ENCODE results near the gene HPS6. TPM values are rescaled to one million over a fixed set of nuclear protein-coding genes. Genes with fewer than 3 reads are reported as not detected.

The HPS6 gene
- total RNA-seq, 1 donor from 2014 or later: 20.1 TPM

DNA sequence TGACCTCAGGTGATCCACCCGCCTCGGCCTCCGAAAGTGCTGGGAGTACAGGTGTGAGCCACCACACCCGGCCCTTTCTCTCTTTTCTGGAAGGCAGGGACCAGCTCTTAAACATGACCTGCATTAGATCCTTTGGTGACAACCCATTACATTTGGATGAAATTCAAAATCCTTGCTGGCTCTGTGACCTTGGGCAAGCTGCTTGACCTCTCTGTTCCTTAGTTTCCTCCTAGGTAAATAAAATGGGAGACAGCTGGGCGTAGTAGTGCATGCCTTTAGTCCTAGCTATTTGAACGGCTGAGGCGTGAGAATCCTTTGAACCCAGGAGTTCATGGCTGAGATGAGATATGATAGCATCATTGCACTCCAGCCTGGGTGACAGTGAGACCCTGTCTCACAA, 31.3 kb downstream of the HPS6 start:
- Mint-ChIP-seq H3K27me3 (ENCODE audit: low read depth) (no peaks in the 10 kb centered on the region), H3K4me3 (ENCODE audit: unreplicated experiment) (no peak overlapping the region), H3K9me3 (ENCODE audit: low read depth) (no peaks in the 10 kb centered on the region), H3K4me1 (ENCODE audit: low read depth) (no peaks in the 10 kb centered on the region), H3K27ac (ENCODE audit: unreplicated experiment) (no peak overlapping the region), H3K36me3 (ENCODE audit: low read depth) (peaks cover 3% of the 10 kb centered on the region)
- TF ChIP-seq, protein P1, sequence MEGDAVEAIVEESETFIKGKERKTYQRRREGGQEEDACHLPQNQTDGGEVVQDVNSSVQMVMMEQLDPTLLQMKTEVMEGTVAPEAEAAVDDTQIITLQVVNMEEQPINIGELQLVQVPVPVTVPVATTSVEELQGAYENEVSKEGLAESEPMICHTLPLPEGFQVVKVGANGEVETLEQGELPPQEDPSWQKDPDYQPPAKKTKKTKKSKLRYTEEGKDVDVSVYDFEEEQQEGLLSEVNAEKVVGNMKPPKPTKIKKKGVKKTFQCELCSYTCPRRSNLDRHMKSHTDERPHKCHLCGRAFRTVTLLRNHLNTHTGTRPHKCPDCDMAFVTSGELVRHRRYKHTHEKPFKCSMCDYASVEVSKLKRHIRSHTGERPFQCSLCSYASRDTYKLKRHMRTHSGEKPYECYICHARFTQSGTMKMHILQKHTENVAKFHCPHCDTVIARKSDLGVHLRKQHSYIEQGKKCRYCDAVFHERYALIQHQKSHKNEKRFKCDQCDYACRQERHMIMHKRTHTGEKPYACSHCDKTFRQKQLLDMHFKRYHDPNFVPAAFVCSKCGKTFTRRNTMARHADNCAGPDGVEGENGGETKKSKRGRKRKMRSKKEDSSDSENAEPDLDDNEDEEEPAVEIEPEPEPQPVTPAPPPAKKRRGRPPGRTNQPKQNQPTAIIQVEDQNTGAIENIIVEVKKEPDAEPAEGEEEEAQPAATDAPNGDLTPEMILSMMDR (IDR thresholded peaks at IDR 0.05): no peak
- DNase-seq (ENCODE audit: low spot score): no peak

DNA sequence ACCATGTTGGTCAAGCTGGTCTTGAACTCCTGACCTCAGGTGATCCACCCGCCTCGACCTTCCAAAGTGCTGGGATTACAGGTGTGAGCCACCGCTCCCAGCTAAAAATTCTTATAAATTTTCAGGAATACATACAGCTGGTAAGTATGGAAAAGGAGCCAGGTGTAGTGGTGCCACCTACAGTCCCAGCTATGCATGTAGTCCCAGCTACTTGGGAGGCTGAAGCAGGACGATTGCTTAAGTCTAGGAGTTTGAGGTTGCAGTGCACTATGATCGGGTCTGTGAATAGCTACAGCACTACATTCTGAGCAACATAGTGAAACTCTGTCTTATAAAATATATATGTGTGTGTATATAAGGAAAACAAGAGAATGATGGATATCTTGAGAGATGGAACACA, 36.0 kb downstream of the HPS6 start:
- Mint-ChIP-seq H3K4me3 (ENCODE audit: unreplicated experiment) (no peak overlapping the region), H3K4me1 (ENCODE audit: low read depth) (no peaks in the 10 kb centered on the region), H3K27ac (ENCODE audit: unreplicated experiment) (no peak overlapping the region), H3K36me3 (ENCODE audit: low read depth) (peaks cover 4% of the 10 kb centered on the region), H3K9me3 (ENCODE audit: low read depth) (no peaks in the 10 kb centered on the region), H3K27me3 (ENCODE audit: low read depth) (no peaks in the 10 kb centered on the region)
- TF ChIP-seq, protein P1 (IDR thresholded peaks at IDR 0.05): peak; percentile 32
- no peak for DNase-seq (ENCODE audit: low spot score)

DNA sequence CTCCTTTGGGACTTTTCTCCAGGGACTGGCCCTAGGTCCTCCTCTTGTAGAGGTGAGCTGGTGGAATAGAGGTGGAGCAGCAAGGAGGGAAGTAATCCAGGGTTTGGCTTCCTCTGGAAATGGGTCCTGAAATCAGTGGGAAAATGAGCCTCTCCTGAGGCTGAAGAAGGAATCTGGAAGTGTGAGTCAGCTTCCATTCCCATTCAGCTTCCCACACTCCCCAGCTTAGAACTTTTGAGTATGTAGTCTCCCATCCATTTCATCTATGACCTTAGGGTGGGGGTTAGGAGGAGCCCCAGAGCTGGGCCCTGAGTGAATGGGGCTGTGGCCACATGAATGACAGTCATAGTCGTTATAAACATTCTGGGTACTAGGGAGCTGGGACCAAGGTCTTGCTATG, 37.3 kb downstream of the HPS6 start:
- Mint-ChIP-seq H3K27ac (ENCODE audit: unreplicated experiment) (peak overlapping the region; percentile 5), H3K4me1 (ENCODE audit: low read depth) (no peaks in the 10 kb centered on the region), H3K4me3 (ENCODE audit: unreplicated experiment) (no peak overlapping the region), H3K9me3 (ENCODE audit: low read depth) (no peaks in the 10 kb centered on the region), H3K36me3 (ENCODE audit: low read depth) (peaks cover 5% of the 10 kb centered on the region), H3K27me3 (ENCODE audit: low read depth) (no peaks in the 10 kb centered on the region)
- no peak for DNase-seq (ENCODE audit: low spot score)
- TF ChIP-seq, protein P1 (IDR thresholded peaks at IDR 0.05): no peak

DNA sequence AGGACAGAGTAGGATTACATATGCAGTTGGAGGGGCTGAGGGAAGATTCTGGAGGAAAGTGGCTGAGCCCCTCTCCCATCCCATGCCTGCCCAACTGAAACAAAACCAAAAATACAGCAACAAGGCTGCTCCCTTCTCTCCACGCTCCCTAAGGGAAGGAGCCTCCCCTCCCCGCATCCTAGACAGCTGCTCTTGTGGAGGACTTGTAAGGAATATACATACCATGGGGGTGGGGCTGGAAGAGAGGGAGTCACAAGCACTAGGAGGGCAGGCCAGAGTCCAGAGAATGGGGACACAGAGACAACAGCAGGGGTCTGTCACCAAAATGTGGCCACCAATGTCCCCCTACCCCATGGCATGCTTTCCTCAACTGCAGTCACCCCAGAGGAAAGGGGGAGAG, 41.8 kb downstream of the HPS6 start:
- H3K27me3 Mint-ChIP-seq (ENCODE audit: low read depth): no peaks in the 10 kb centered on the region
- H3K4me3 Mint-ChIP-seq (ENCODE audit: unreplicated experiment): no peak overlapping the region
- peaks cover 25% of the 10 kb centered on the region for H3K36me3 Mint-ChIP-seq (ENCODE audit: low read depth)
- no peak for DNase-seq (ENCODE audit: low spot score)
- no peaks in the 10 kb centered on the region for H3K9me3 Mint-ChIP-seq (ENCODE audit: low read depth)
- H3K4me1 Mint-ChIP-seq (ENCODE audit: low read depth): peaks cover 2% of the 10 kb centered on the region
- TF ChIP-seq, protein P1 (IDR thresholded peaks at IDR 0.05): no peak
- no peak overlapping the region for H3K27ac Mint-ChIP-seq (ENCODE audit: unreplicated experiment)

DNA sequence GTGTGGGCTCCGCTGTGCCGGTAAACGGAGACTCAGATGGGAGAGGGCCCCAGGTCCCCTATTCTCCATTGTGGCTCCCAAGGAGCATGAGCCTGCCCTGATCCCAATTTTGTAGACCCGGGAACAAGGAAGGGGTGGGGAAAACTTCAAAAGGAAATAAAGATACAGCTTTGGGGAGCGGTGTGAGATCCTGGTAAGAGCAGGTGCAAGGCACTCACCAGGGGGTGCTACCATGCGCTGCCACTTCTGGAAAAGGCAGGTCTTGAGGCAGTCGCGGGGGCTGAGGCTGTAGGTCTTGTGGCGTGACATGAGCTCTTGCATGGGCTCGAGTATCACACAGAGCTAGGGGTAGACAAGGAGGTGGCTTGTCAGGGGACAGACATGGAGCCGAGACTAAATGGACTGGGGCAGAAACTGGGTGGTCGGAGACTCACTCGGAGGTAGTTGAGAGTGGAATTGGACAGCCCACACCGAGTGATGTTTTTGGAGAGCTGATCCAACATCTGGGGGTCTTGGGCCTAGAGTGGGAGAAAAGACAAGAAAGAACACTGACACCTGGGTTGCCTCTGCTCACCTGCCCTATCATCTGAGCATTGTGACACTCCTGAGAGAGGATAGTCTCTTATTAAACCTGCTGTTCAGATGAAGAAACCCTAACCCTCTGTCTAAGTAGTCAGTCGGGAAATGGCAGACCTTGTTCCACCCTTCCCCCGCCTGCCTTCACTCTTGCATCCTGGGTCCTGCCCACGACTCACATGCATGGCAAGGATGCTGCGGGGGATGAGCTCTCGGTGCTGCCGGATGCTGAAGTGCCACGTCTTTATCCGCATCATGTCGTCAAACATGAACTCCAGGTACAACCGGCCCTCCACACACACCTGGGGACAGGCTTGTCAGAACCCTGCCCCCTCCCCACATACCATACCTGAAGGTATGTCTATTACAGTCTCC, 44.3 kb downstream of the HPS6 start:
- H3K27me3 Mint-ChIP-seq (ENCODE audit: low read depth): no peaks in the 10 kb centered on the region
- H3K4me1 Mint-ChIP-seq (ENCODE audit: low read depth): peaks cover 20% of the 10 kb centered on the region
- H3K36me3 Mint-ChIP-seq (ENCODE audit: low read depth): peaks cover 25% of the 10 kb centered on the region
- DNase-seq (ENCODE audit: low spot score): no peak
- H3K9me3 Mint-ChIP-seq (ENCODE audit: low read depth): no peaks in the 10 kb centered on the region
- TF ChIP-seq, protein P1 (IDR thresholded peaks at IDR 0.05): no peak
- H3K27ac Mint-ChIP-seq (ENCODE audit: unreplicated experiment): no peak overlapping the region
- no peak overlapping the region for H3K4me3 Mint-ChIP-seq (ENCODE audit: unreplicated experiment)

Data from chondrocyte (in vitro differentiated cells).